ENCODE measurements around the gene NISCH. TPM values are rescaled to one million over a fixed set of nuclear protein-coding genes. Genes with fewer than 3 reads are reported as not detected.

Gene NISCH
- total RNA-seq, 1 experiment from 2014 or later: 104 TPM

GRCh38 chr3:52470920-52471319 lies 15.5 kb downstream of the NISCH start:
- Histone ChIP-seq H2BK5ac (ENCODE audit: insufficient read length, low read length) (no peak overlapping the region), H4K91ac (ENCODE audit: insufficient read length, low read depth, low read length) (no peak overlapping the region), H3K4me1 (ENCODE audit: insufficient read depth, low read length) (no peaks in the 10 kb centered on the region), H2BK20ac (ENCODE audit: low read depth, low read length, poor library complexity, severe bottlenecking) (no peak overlapping the region), H2BK15ac (ENCODE audit: low read depth, low read length) (no peak overlapping the region), H3K14ac (ENCODE audit: insufficient read depth, low read length) (no peak overlapping the region; the same call in 1 of the 2 replicates), H2AFZ (ENCODE audit: low read length) (no peak overlapping the region), H3K79me1 (ENCODE audit: insufficient read depth, low read depth, low read length, poor library complexity, severe bottlenecking) (peaks cover under 1% of the 10 kb centered on the region), H2BK12ac (ENCODE audit: insufficient read length, low read depth, low read length) (no peak overlapping the region), H3K4ac (ENCODE audit: low read depth, low read length) (no peak overlapping the region), H3K4me2 (ENCODE audit: insufficient read depth, insufficient read length, low read length) (no peak overlapping the region), H4K5ac (ENCODE audit: insufficient read length, low read depth, low read length) (no peak overlapping the region), H3K23ac (ENCODE audit: insufficient read length, low read depth, low read length) (no peak overlapping the region), H3K79me2 (ENCODE audit: insufficient read depth, low read length) (no peaks in the 10 kb centered on the region), H3K9ac (ENCODE audit: extremely low read depth, insufficient read length, low read length) (no peak overlapping the region), H4K20me1 (ENCODE audit: control insufficient read depth, insufficient read depth, insufficient read length) (no peaks in the 10 kb centered on the region), H3K18ac (ENCODE audit: insufficient read length, low read depth, low read length) (no peak overlapping the region), H3K9me3 (ENCODE audit: control insufficient read depth, low read depth, low read length) (no peaks in the 10 kb centered on the region), H2BK120ac (ENCODE audit: low read depth, low read length, poor library complexity, severe bottlenecking) (no peak overlapping the region), H3K27me3 (ENCODE audit: insufficient read depth, low read length) (no peaks in the 10 kb centered on the region), H3T11ph (ENCODE audit: low read length) (no peak overlapping the region), H3K23me2 (ENCODE audit: insufficient read length, low read depth, low read length, poor library complexity, severe bottlenecking) (no peaks in the 10 kb centered on the region), H4K8ac (replicated peaks; ENCODE audit: insufficient read length, low read depth, low read length) (no peak overlapping the region), H3K56ac (ENCODE audit: insufficient read length, low read depth, low read length) (no peak overlapping the region), H3K27ac (ENCODE audit: insufficient read length, low read depth, low read length) (no peak overlapping the region), H2AK5ac (ENCODE audit: insufficient read length, low read length) (no peak overlapping the region)
- H3K27ac Mint-ChIP-seq: peak overlapping the region in 1 of 3 experiments; percentile 65; a peak in 2 of 7 replicates
- DNase-seq: peak; percentile 21
- no CpG with 5 or more reads among the region's 4 CpGs for WGBS (ENCODE audit: extremely low coverage, insufficient read length, low lambda C conversion rate)
- no peaks in the 10 kb centered on the region for H3K9me3 Mint-ChIP-seq
- H3K27me3 Mint-ChIP-seq (ENCODE audit: low read depth): no peaks in the 10 kb centered on the region
- peaks cover 30 to 62% (median 55%) of the 10 kb centered on the region in 3 experiments for H3K36me3 Mint-ChIP-seq (ENCODE audit: insufficient read depth in 1 of 3, low read depth in 3 of 3)
- no peak overlapping the region for H3K4me3 Mint-ChIP-seq
- TF ChIP-seq, protein P1, sequence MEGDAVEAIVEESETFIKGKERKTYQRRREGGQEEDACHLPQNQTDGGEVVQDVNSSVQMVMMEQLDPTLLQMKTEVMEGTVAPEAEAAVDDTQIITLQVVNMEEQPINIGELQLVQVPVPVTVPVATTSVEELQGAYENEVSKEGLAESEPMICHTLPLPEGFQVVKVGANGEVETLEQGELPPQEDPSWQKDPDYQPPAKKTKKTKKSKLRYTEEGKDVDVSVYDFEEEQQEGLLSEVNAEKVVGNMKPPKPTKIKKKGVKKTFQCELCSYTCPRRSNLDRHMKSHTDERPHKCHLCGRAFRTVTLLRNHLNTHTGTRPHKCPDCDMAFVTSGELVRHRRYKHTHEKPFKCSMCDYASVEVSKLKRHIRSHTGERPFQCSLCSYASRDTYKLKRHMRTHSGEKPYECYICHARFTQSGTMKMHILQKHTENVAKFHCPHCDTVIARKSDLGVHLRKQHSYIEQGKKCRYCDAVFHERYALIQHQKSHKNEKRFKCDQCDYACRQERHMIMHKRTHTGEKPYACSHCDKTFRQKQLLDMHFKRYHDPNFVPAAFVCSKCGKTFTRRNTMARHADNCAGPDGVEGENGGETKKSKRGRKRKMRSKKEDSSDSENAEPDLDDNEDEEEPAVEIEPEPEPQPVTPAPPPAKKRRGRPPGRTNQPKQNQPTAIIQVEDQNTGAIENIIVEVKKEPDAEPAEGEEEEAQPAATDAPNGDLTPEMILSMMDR (conservative IDR thresholded peaks at IDR 0.05): no peak
- peaks cover 0 to 6% of the 10 kb centered on the region in 2 experiments; a peak in 2 of 4 replicates for H3K4me1 Mint-ChIP-seq

All from H9 (cell line).